Measurements from ENCODE around the gene TOGARAM1. TPM values are rescaled to one million over a fixed set of nuclear protein-coding genes. Genes with fewer than 3 reads are reported as not detected.

TOGARAM1 gene
- total RNA-seq, 4 donors from 2014 or later, result 13.7 to 37.2 (median 25.3) TPM

- H3K9me3 ChIP-seq, result no peaks in the 10 kb centered on the region
- H3K36me3 ChIP-seq, result peaks cover 0 to 25% (median 0%) of the 10 kb centered on the region in 3 donors
- H3K27me3 ChIP-seq, result no peaks in the 10 kb centered on the region
- H3K4me1 ChIP-seq, result no peaks in the 10 kb centered on the region
- no peak overlapping the region for H3K27ac ChIP-seq
- H3K4me3 ChIP-seq, result no peak overlapping the region
- TF ChIP-seq CTCF (IDR thresholded peaks at IDR 0.05) (no peak), POLR2A (IDR thresholded peaks at IDR 0.05) (no peak)
- no peak for DNase-seq
Observed at GRCh38 chr14:45039390-45039789, 77.4 kb downstream of the TOGARAM1 start.

- H3K4me3 ChIP-seq, result no peak overlapping the region
- H3K27ac ChIP-seq, result no peak overlapping the region
- no peaks in the 10 kb centered on the region for H3K4me1 ChIP-seq
- DNase-seq, result no peak
- TF ChIP-seq CTCF (IDR thresholded peaks at IDR 0.05) (no peak), POLR2A (IDR thresholded peaks at IDR 0.05) (no peak)
- peaks cover 0 to 23% (median 0%) of the 10 kb centered on the region in 3 donors for H3K36me3 ChIP-seq
- no peaks in the 10 kb centered on the region for H3K27me3 ChIP-seq
- H3K9me3 ChIP-seq, result no peaks in the 10 kb centered on the region
Observed at GRCh38 chr14:45041641-45042040, 79.7 kb downstream of the TOGARAM1 start.

- Histone ChIP-seq H3K36me3 (peaks cover 0 to 13% (median 0%) of the 10 kb centered on the region in 3 donors), H3K9me3 (no peaks in the 10 kb centered on the region), H3K27ac (no peak overlapping the region), H3K4me1 (no peaks in the 10 kb centered on the region), H3K27me3 (no peaks in the 10 kb centered on the region), H3K4me3 (no peak overlapping the region)
- TF ChIP-seq CTCF (IDR thresholded peaks at IDR 0.05) (no peak), POLR2A (IDR thresholded peaks at IDR 0.05) (no peak)
- DNase-seq, result no peak
Observed at GRCh38 chr14:45044638-45045037, 82.6 kb downstream of the TOGARAM1 start.

GRCh38 chr14:45048385-45048784 is 86.4 kb downstream of the TOGARAM1 start:
- Histone ChIP-seq H3K27me3 (no peaks in the 10 kb centered on the region), H3K9me3 (no peaks in the 10 kb centered on the region), H3K36me3 (peaks cover 0 to 19% (median 0%) of the 10 kb centered on the region in 3 donors), H3K4me3 (no peak overlapping the region), H3K4me1 (no peaks in the 10 kb centered on the region), H3K27ac (no peak overlapping the region)
- no peak for DNase-seq
- no peak for TF ChIP-seq POLR2A (IDR thresholded peaks at IDR 0.05)
- TF ChIP-seq CTCF (IDR thresholded peaks at IDR 0.05), result no peak

- no peaks in the 10 kb centered on the region for H3K27me3 ChIP-seq
- no peak for DNase-seq
- H3K36me3 ChIP-seq, result peaks cover 0 to 37% (median 0%) of the 10 kb centered on the region in 3 donors
- no peaks in the 10 kb centered on the region for H3K9me3 ChIP-seq
- TF ChIP-seq CTCF (IDR thresholded peaks at IDR 0.05) (no peak), POLR2A (IDR thresholded peaks at IDR 0.05) (no peak)
- no peaks in the 10 kb centered on the region for H3K4me1 ChIP-seq
- H3K27ac ChIP-seq, result no peak overlapping the region
- H3K4me3 ChIP-seq, result no peak overlapping the region
Observed at GRCh38 chr14:45051180-45051579, 89.2 kb downstream of the TOGARAM1 start.

- DNase-seq, result no peak
- Histone ChIP-seq H3K9me3 (no peaks in the 10 kb centered on the region), H3K36me3 (peaks cover 0 to 34% (median 0%) of the 10 kb centered on the region in 3 donors), H3K27me3 (no peaks in the 10 kb centered on the region), H3K4me1 (no peaks in the 10 kb centered on the region), H3K27ac (no peak overlapping the region), H3K4me3 (no peak overlapping the region)
- no peak for TF ChIP-seq POLR2A (IDR thresholded peaks at IDR 0.05)
- TF ChIP-seq CTCF (IDR thresholded peaks at IDR 0.05), result no peak
Observed at GRCh38 chr14:45051896-45052295, 89.9 kb downstream of the TOGARAM1 start.

Data from Peyer's patch (tissue), 4 donors.